RCC 7860 (cell line): ENCODE results near the gene CLDN6.
"Not testable (repeated sequence)": the region's sequence is repeated elsewhere in the genome, so short reads cannot be mapped to it uniquely, and the experiment has no call there.

ENCODE experiments used
- DNase-seq: peaks from one replicate; pipeline ENCODE4 v3.0.0-alpha.2; 2015; ENCODE audit warnings: low spot score
- FAIRE-seq: peaks from 2 replicates; lab custom pipeline; 2012; peaks lifted over from hg19 to GRCh38; lab: Jason Lieb, UNC

Gene CLDN6

DNA sequence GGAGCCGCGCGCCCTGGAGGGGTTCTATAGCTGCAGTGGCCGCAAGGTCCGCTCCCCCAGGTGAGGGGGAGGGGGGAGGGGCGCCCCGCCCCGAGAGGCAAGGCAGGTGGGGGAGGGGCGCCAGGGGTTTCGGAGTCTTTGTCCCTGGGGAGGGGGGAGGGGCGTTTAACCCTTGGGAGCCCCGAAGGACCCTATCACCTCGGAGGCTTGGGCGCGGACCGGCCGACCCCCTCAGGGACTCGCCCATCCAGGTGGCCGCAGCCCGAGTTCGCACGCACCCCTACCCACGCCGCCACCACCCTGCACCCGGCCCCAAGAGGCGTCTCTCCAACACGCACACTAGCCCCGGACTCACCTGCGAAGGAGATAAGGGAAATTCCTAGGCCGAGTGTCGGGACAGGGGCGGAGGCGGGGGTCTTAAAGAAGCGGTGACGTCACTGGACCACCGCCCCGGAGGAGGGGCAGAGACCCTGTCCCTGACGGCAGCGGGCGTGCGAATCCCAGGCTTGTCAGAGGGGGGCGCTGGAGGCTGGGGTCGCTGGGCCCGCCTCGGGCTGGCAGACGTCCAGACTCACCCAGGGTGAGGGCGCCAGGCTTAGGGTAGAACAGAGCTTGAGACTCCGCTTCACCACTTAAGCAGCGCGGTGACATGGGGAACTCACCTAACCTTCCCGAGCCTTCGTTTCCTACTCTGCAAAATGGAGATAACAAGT lies at the start of gene CLDN6:
Gene CLDN6, minus strand, starts transcription at position 390 of the 713 bp plus-strand sequence. CDS start 2,162 bp downstream, outside the sequence.
- no peak for FAIRE-seq
- no peak for DNase-seq

DNA sequence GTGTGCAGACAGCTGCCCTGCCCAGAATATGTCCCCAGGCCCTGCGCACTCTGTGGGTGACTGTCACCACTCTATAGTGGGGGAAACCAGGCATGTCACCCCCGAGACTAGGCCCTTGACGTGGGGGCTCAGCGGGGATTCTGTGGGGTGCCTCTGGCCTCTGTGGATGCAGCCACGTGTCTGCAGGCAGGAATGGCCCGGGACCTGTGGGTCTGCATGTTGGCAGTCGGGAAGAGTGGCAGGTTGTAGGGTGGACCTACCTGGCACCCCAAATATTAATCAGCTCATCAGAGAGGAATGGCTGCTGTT lies 48.4 kb upstream of the CLDN6 start:
- DNase-seq (no peak), FAIRE-seq (no peak)

- DNase-seq (no peak), FAIRE-seq (no peak)
Measured at GRCh38 chr16:3065742-3066439, 47.9 kb upstream of the CLDN6 start.

- DNase-seq, result peak; percentile 85
- no peak for FAIRE-seq
Measured at GRCh38 chr16:3065069-3065741, 47.2 kb upstream of the CLDN6 start, which contains the start of gene IL32. IL32 (plus strand) TSS chr16:3065640; CDS start chr16:3065812, 172 bp downstream.

- no peak for DNase-seq
- FAIRE-seq, result no peak
Measured at GRCh38 chr16:3063625-3064386, 45.8 kb upstream of the CLDN6 start.

GRCh38 chr16:3062553-3062952 lies 44.6 kb upstream of the CLDN6 start:
- DNase-seq (no peak), FAIRE-seq (no peak)

- FAIRE-seq (no peak), DNase-seq (no peak)
Measured at GRCh38 chr16:3060339-3061127, 42.5 kb upstream of the CLDN6 start.

GRCh38 chr16:3059723-3060242 lies 41.8 kb upstream of the CLDN6 start:
- FAIRE-seq, result no peak
- DNase-seq, result no peak

DNA sequence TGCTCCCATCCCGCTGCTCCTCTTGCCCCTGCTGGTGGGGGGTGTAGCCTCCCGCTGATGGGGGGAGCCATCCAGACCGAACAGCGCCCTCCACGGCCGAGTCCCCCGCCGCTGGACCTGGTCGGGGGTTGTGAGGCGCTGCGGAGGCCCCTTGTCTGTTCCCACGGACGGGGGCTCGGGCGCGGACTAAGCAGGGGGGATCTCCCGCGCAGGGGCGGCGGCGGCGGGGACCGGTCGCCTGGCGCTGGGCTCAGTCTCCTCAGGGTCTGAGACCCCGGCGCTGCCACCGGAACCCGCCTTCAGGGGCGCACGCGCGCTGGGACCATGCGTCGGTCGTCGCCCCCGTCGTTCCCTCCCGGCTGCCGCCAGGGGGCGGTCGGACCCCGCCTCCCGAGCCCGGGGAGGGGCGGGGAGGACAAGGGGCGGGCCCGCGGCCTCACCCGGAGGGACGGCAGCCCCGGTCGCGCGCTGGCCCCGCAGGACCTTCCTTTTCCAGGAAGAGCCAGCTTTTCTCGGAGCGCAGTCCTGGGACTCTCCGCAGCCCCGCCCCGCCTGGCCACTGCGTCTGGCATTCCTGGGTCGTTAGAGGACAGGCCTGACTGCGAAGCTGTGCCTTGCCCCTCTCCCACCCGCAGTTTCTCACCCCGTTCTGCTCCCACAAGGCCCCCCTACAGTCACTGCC lies 41.2 kb upstream of the CLDN6 start:
- no peak for FAIRE-seq
- peak; percentile 82 for DNase-seq

DNA sequence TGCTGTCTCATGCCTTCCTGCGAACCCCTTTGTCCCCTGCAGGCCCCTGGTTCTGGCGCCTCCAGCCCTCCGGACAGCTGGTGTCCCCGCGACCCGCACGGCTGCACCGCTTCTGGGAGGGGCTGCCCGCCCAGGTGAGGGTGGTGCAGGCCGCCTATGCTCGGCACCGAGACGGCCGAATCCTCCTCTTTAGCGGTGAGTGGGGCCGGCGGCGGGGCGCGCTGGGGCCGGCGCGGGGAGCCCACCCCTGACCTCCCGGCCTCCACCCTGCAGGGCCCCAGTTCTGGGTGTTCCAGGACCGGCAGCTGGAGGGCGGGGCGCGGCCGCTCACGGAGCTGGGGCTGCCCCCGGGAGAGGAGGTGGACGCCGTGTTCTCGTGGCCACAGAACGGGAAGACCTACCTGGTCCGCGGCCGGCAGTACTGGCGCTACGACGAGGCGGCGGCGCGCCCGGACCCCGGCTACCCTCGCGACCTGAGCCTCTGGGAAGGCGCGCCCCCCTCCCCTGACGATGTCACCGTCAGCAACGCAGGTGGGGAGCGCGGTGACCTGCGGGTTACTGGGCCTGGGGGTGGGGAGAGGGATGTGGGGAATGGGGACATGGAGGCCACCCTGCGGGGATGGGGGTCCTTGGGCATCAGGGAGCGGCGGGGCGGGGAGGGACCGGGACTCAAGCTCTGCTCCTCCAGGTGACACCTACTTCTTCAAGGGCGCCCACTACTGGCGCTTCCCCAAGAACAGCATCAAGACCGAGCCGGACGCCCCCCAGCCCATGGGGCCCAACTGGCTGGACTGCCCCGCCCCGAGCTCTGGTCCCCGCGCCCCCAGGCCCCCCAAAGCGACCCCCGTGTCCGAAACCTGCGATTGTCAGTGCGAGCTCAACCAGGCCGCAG lies 40.4 kb upstream of the CLDN6 start:
- FAIRE-seq (no peak), DNase-seq (peak; percentile 15)

- DNase-seq, result no peak
- no peak for FAIRE-seq
Measured at GRCh38 chr16:3057181-3058138, 39.5 kb upstream of the CLDN6 start.

DNA sequence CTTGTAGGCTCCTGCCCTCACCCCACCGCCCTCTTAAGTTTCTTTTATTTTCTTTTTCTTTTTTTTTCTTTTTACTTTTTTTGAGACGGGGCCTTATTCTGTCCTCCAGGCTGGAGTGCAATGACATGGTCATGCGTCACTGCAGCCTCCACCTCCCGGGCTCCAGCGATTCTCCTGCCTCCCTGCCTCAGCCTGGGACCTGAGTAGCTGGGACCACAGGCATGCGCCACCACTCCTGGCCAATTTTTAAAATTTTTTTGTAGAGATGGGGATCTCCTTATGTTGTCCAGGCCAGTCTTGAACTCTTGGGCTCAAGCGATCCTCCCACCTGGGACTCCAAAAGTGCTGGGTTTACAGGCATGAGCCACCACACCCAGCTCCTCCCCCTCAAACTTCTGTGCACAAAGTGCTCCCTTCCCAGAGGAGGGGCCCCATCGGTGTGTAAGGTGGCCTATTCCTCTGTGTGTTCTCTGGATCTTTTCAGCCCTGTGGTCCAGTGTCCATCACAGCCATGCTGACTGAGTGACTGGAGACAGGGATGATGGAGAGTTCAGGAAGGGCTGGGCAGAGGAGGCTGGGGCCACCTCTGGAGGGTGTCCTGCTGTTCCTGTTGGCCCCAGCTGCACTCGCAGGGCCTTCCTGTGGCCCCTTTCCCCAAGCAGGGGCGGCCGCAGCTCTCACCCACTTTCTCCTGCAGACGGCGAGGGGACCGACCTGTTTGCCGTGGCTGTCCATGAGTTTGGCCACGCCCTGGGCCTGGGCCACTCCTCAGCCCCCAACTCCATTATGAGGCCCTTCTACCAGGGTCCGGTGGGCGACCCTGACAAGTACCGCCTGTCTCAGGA lies 38.6 kb upstream of the CLDN6 start:
- DNase-seq (no peak), FAIRE-seq (no peak)

DNA sequence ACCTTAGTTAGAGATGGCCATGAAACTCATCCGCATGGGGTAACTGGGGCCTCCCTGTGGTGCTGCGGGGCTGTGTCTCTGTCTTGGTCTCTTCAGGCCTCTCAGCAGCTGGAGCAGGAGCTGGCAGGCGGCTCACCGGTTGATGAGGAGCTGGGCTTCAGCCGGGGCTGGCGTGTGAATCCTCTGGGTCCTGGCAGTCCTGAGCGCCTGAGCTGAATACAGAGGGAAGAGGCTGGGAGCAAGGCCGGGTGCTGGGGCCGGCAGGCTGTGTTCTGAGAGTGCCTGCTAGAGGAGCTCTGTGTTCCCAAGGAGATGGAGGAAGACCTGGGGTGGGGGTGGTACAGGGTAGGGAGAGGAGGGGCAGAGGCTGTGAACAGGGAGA lies 37.7 kb upstream of the CLDN6 start:
- FAIRE-seq, DNase-seq: not testable (repeated sequence)

- DNase-seq (no peak), FAIRE-seq (no peak)
Measured at GRCh38 chr16:3054965-3055733, 37.2 kb upstream of the CLDN6 start.

DNA sequence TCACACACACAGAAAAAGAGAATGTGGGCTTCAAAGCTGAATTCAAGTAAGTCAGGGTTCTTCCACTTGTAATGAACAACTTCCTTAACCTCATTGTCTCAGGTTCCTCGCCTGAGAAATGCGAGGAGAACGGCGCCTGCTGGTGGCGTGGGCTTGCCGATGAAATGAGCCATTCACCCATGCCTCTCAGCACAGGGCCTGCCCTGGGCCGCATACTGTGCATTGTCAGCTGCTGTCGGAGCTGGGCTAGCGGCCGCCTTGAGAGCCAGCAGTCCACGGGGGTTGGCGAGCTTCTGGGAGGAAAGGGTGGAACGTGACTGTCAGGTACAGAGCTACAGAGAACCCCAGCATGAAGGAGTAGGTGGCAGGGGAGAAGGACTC lies 35.3 kb upstream of the CLDN6 start:
- not testable (repeated sequence) for FAIRE-seq, DNase-seq
